PFSK-1 (cell line): Measurements from ENCODE around the gene GRB2.

Experiments
- FOXP2 ChIP-seq: optimal IDR thresholded peaks from 2 replicates; pipeline ENCODE3; 2011; ENCODE audit warnings: borderline replicate concordance, control low read depth, inconsistent platforms; ENCODE audit not compliant: insufficient read depth; ENCODE audit errors: extremely low read length, extremely low read depth
- POLR2AphosphoS5 ChIP-seq: IDR thresholded peaks from 2 replicates; pipeline ENCODE4 v1.6.1; 2012; ENCODE audit warnings: low read depth, mild to moderate bottlenecking, control low read depth, low read length, moderate library complexity
- SIN3A ChIP-seq: IDR thresholded peaks from 2 replicates; pipeline ENCODE4 v1.6.1; 2012; ENCODE audit warnings: mild to moderate bottlenecking, low read length, moderate library complexity, borderline replicate concordance; ENCODE audit not compliant: insufficient read depth
- TAF1 ChIP-seq: IDR thresholded peaks from 2 replicates; pipeline ENCODE4 v1.6.1; 2012; ENCODE audit warnings: low read length, control low read depth, borderline replicate concordance; ENCODE audit not compliant: insufficient read depth
- TF ChIP-seq, protein P1 (sequence below), 2 experiments: IDR thresholded peaks; 2 replicates each; pipeline versions ENCODE4 v1.6.1 to v1.8.0; 2011 to 2012; ENCODE audit warnings: low read depth in 2 of 2, low read length in 2 of 2, control low read depth in 1 of 2, inconsistent platforms in 1 of 2, mild to moderate bottlenecking in 1 of 2, moderate library complexity in 1 of 2; ENCODE audit not compliant: insufficient read depth in 1 of 2

The GRB2 gene

GRCh38 chr17:75433218-75433783, 27.8 kb upstream of the GRB2 start:
- TF ChIP-seq TAF1 (no peak), FOXP2 (no peak)

DNA sequence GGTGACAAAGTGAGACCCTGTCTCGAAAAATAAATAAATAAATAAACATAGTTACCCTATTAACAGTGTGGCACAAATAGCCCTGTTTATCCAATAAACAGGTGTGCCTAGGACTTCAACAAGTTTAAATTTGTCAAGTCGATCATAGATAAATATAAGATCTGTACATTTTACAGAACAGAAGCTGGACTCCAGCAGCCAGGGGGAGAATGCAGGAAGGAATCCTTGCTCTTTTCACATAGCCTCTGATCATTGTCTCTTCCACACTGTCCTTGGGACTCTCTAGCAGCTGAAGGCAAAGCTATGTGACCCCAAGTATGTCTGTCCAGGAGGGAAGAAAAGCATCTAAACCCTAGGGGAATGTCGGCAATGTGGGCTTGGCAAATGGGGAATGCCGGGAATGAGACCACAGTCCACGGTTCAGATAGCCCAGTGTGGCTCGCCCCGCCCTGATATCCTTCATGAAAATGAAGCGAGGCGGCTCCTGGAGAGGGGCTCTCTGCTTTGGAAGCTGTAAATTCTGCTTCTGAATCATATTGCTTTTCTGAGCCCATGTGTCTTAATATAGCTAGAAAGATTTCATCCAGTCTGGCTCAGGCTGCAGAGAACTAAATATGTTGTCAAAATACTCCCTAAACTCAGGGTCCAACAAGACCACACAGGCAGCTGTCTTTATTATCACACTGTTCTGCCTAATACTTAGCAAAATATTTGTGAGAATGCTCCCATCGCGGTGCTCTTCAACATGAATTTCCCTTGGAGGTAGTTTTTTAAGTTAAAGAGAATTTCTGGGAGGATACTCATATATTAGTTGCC, 24.9 kb upstream of the GRB2 start:
- TF ChIP-seq POLR2AphosphoS5: no peak
- TF ChIP-seq, protein P1, sequence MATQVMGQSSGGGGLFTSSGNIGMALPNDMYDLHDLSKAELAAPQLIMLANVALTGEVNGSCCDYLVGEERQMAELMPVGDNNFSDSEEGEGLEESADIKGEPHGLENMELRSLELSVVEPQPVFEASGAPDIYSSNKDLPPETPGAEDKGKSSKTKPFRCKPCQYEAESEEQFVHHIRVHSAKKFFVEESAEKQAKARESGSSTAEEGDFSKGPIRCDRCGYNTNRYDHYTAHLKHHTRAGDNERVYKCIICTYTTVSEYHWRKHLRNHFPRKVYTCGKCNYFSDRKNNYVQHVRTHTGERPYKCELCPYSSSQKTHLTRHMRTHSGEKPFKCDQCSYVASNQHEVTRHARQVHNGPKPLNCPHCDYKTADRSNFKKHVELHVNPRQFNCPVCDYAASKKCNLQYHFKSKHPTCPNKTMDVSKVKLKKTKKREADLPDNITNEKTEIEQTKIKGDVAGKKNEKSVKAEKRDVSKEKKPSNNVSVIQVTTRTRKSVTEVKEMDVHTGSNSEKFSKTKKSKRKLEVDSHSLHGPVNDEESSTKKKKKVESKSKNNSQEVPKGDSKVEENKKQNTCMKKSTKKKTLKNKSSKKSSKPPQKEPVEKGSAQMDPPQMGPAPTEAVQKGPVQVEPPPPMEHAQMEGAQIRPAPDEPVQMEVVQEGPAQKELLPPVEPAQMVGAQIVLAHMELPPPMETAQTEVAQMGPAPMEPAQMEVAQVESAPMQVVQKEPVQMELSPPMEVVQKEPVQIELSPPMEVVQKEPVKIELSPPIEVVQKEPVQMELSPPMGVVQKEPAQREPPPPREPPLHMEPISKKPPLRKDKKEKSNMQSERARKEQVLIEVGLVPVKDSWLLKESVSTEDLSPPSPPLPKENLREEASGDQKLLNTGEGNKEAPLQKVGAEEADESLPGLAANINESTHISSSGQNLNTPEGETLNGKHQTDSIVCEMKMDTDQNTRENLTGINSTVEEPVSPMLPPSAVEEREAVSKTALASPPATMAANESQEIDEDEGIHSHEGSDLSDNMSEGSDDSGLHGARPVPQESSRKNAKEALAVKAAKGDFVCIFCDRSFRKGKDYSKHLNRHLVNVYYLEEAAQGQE (IDR thresholded peaks at IDR 0.05; ENCODE audit: insufficient read depth in 1 of 2, low read depth in 2 of 2, low read length in 2 of 2): no peak
- TF ChIP-seq FOXP2: no peak
- TF ChIP-seq SIN3A: no peak
- no peak for TF ChIP-seq TAF1

DNA sequence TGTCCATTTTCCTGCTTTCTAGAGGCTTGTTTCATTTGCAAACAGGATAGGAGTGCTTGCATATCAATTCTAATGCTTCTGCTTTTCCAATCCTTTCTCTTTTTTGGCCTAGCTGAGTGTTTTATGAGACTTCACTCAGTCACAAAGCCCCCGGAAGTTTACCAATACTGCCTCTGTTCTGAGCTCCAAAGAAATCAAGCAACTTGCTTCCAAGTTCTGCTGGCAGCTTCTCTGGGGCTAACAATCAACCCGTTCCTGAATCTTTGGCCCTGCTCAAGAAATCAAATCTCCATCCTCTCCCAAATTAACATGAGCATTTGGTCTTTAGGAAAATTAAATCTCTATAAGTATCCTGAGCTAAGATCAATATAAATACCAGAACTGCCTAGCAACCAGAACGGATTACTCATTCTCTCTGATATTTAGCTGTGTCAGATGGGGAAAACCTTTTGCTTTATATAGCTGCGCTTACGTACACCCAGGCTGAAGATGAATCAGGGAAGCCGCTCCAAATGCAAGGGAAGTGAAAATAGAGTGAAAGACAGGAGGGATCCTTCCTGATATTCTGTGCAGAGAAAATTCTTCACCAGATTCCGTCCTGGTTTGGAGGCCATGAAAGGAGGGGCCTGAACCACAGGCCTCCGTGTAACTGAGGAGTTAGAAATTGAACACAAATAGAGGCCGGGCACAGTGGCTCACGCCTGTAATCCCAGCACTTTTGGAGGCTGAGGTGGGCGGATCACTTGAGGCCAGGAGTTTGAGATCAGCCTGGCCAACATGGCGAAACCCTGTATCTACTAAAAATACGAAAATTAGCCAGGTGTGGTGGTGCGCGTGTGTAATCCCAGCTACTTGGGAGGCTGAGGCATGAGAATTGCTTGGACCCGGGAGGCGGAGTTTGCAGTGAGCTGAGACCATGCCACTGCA, 23.3 kb upstream of the GRB2 start:
- TF ChIP-seq SIN3A: no peak
- no peak for TF ChIP-seq TAF1
- TF ChIP-seq POLR2AphosphoS5: no peak
- TF ChIP-seq, protein P1 (IDR thresholded peaks at IDR 0.05; ENCODE audit: insufficient read depth in 1 of 2, low read depth in 2 of 2, low read length in 2 of 2): no peak
- TF ChIP-seq FOXP2: no peak

DNA sequence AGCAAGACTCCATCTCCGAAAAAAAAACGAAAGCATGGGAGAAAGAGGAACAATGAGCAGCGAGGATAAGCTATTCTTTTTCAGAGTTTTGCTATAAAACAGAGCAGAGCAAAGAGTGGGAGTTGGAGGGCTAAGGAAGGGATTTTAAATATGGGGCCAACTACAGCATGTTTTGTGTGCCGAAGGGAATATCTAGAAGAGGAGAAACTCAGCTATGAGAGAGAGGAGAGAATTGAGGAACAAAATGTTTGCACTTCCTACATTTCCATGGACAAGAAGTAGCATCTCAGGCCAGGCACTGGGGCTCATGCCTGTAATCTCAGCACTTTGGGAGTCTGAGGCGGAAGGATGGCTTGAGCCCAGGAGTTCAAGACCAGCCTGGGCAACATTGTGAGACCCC, 13.1 kb upstream of the GRB2 start:
- TF ChIP-seq SIN3A (no peak), POLR2AphosphoS5 (no peak), FOXP2 (no peak), TAF1 (no peak)
- TF ChIP-seq, protein P1 (IDR thresholded peaks at IDR 0.05; ENCODE audit: insufficient read depth in 1 of 2, low read depth in 2 of 2, low read length in 2 of 2): no peak

DNA sequence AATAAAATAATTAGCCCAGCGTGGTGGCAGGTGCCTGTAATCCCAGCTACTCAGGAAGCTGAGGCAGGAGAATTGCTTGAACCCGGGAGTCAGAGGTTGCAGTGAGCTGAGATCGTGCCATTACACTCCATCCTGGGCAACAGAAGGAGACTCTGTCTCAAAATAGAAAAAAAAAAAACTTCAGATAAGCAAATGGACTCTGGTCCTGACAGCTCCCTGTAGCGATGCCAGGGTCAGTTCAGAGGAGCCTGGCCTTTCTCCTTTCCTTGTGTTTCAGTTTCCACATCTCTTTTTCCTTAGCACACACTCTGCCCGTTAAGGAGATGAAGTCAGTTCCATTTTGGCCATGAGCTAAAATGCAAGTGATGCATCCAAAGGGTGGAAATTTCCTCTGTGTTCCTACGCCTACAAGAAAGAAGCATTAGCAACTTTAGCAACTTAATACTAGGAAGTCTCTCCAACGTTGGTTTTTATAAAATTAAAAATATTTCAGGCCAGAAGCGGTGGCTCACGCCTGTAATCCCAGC, 11.6 kb upstream of the GRB2 start:
- no peak for TF ChIP-seq SIN3A
- no peak for TF ChIP-seq TAF1
- no peak for TF ChIP-seq POLR2AphosphoS5
- TF ChIP-seq FOXP2: no peak
- TF ChIP-seq, protein P1 (IDR thresholded peaks at IDR 0.05; ENCODE audit: insufficient read depth in 1 of 2, low read depth in 2 of 2, low read length in 2 of 2): no peak
